Fibroblast of upper back skin (primary cell): ENCODE results near the gene C10orf71.

ENCODE experiments used
- DNase-seq: peaks from one replicate; pipeline ENCODE4 v3.0.0-alpha.2; 2013

The C10orf71 gene

DNA sequence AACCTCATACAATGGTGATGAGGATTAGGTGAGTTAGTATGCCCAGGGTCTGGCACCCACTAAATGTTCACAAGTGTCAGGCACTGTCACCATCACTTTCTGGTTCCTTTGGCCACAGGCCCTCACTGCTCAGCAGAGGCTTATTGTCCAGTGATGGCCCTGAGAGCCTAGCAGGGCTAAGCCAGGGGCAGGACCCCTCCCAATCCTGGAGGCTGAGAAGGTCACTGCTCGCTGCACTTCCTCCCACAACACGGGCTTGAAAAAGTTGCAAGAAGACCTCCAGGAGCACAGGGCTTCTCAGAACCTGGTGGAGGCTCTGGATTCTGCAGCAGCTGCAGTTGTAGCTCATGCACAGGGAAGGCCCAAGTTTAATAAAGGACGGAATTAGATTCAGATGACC, 48.9 kb downstream of the C10orf71 start:
- no peak for DNase-seq

DNA sequence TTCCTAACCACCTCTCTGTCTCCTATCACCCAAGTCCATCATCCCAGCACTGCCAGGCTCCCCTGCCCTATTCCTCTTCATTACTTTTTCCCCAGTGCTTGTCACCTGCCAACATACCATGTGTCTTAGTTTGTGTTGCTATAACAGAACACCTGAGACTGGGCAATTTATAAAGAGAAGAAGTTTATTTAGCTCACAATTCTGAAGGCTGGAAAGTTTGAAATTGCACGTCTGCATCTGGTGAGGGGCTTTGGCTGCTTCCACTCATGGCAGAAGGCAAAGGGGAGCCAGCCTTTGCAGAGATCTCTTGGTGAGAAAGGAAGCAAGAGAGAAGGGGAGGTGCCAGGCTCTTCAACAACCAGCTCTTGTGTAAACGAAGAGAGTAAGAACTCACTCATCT, 49.6 kb downstream of the C10orf71 start:
- DNase-seq: no peak

DNA sequence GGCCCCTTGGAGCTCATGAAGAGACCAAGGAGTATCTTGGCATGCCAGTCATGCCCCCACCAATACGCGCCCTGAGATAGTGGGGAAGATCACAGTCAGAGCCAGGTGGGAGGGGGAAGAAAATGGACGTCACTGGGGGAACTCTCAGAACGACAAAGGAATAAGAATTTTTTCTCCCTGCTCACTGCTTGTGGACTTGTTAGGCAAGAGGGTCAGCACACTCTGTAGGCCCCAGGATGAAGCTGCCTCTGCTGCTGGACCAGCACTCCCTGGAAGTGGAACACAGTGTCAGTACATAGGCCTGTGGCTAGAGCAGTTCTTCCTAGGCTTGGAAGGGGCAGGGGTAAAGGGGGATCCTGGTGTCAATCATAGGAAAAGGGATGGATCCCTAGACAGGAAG, 50.4 kb downstream of the C10orf71 start:
- DNase-seq: no peak

DNA sequence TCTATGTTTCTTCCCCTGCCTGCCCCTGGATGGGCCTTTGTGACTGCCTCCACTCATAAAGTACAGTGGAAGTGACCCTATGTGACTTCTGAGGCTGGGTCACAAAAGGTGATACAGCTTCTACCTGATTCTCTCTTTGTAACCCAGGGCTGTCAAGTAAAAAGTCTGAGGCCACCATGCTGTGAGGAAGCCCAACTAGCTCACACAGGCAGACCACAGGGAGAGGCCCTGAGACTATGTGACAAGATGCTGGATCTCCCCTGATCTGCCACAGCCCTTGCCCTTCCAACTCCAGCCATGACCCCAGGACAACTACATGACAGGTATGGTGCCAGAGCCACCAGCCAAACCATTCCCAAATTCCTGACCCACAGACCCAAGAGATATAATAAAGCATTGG, 51.2 kb downstream of the C10orf71 start:
- DNase-seq: no peak

DNA sequence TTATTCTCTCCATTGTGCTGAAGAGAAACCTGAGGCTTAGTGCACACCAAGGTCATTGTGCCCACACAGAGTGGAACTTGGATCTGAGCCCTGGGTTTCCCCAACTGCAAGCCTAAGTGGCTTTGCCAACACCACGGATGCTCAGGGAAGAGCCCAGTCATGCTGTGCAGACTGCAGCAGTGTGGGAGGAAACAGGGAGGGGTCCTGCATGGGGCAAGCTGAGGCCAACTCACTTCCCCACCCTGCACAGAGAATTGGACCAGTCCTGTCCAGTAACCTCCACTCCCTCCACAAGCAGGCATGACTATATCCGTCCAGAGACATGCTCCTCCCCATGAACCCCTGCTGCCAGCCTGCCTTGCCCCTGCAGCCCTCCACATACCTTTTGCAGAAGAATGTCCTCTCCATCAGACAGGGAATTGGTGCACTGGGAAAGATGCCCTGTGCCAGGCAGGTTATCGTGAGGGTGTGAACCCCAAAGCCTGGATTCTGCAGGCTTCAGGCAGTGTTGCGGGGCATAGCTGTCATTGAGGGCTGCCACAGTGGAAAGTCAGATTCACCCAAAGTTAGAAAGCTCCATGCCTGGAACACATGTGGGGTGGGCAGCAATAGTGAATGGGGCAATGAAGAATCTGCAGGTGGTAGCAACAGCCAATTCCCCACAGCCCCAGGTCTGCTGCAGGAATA, 52.0 kb downstream of the C10orf71 start:
- DNase-seq: no peak

DNA sequence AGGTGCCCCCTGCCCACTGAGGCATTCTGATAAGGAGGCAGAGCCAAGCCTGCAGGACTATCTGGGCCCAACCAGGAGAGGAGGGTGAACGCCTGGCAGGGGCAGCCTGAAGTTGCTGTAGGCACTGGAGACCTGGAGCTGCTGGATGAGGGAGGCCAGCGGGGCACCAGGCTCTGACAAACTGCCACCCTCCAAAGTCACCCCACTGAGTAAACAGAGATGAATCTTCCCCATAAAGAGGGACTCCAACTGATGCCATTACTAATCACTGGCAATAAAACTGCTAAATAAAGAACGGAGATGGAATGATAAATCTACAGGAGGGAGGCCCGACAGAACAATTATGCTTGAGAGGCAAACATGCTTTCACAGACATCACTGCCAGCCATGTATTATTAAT, 52.7 kb downstream of the C10orf71 start:
- DNase-seq: no peak

DNA sequence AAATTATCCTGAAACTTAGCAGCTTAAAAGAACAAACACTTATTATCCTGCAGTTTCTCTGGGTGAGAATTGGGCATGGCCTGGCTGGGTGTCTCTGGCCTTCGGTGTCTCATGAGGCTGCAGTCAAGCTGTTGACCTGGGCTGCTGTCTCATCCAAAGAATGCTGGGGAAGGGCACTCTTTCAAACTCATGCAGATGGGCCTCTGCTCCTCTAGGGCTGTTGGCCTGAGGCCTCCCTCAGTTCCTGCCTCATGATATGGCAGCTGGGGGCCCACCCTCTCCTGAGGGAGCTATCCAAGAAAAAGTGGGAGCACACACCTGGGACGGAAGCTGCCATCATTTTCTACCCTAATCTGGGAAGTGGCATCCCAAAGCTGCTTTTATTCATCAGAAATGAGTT, 53.4 kb downstream of the C10orf71 start:
- no peak for DNase-seq

DNA sequence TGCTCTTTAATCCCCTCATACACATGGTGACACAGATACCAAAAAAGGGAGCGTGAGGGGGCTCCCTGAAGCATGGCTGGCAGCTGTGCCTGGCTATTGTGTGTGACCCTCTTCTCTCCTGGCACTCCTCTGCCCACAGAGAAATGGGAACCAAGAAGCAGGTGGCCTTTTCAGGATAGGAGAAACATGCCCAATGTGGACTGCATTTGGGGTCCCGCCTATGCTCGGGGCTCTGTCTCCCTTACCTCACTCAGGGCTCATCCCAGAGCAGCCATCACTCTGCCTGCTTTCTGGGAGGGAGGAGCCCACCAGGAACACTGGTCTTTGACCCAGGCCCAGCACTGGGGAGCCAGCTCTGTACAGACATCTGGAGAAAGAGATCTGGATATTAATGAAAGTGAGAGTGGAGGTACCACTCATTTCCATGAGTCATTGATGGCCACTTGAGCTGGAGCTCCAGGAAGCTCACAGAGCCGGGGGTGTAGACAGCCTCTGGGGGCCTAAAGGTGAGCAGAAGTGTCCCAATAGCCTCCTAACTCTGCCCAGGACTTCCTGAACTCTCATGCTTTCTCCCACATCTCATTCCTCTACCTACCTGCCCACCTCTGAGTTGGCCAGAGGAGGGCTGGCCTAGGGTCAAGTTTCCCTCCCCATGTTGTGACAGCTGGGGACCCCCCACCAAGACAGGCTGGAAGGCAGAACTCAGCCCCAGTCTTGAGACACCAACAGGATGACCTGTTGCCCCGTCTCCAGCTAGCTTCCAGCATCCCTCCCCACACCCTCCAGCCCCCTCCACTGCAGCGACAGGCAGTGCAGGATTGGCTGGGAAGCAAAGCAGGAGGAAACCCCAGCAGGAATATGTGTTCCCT, 54.3 kb downstream of the C10orf71 start:
- DNase-seq: no peak

DNA sequence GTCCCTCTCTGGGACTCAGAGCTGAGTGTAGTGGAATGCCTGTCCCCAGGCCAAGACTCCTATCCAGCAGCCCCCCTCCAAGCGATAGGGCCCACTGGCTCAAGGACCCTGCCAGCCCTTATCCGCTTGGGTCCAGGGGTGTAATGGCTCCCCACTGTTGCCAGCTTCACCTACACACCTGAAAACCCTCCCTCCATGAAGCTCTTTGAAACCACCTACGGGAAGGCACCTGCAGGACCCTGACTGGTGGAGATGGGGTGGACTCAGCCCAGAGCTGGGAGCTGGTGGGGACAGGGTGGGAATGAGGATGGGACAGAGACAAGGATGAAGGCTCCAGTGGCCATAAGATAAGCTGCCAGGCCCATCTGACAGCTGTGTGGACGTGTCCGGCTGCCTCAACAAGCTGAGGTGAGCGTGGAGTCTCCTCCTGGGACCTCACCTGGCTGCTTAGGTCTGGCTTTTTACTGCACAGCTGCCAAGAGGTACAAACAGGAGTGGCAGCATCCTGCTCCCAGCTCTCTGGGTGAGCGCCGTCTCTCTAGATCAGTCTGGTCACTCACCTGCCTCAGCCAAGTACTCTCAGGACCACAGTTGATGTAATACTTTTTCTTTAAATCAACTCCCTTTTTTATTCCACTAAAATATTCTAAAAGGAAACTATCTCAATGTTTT, 55.1 kb downstream of the C10orf71 start:
- DNase-seq: no peak

DNA sequence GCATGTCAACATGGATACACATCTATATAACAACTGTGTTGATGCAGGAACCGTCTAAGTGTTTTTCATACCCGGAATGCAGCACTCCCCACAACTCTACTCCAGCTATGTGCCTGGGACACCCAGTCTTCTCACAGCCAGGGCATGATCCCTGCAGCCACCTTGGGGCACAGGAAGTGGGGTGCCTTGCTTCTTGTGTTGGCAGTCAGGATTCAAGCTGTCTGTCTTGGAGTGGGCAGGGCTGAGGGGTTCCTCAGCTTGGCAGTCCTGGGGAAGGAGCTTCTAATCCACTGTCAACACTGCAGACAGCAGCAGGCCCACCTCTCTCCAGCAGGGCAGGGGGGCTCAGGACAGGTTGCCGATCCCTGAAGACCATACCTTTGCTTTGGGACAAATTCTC, 55.6 kb downstream of the C10orf71 start:
- no peak for DNase-seq

DNA sequence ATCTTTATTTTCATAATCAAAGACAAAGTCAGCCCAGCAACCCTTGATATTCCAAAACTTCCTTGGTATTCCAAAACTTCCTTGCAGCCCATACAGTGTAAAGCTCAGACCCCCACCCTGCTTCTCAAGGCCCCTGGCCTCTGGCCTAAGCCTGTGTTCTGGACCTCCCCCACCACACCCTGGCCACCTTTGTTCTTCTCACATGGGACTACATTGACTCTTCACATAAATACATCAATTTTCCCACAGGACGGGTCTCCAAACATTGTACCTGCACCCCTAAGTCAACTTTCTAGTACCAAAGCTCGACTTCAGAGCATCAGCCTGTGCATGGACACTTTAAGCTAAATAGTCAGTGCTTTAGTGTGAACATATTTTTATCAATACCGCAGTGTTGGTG, 56.3 kb downstream of the C10orf71 start:
- no peak for DNase-seq

DNA sequence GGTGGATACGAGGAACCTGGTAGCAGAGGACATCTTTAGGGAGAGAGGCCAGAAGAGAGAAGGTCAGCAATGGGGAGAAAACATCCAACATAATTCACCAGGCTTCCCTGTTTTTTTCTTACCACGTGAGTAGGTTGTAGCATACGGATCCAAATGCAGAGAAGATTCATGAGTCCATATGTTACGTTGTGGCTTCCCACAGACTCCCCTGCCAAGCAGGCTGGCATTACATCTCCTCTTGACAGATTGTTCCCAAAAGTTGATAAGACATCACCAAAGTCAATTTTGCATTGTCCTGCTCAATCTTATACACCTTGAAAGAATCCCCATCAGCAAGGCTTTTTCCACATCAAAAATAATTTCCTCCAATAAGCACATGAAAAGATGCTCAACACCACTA, 57.2 kb downstream of the C10orf71 start:
- no peak for DNase-seq

DNA sequence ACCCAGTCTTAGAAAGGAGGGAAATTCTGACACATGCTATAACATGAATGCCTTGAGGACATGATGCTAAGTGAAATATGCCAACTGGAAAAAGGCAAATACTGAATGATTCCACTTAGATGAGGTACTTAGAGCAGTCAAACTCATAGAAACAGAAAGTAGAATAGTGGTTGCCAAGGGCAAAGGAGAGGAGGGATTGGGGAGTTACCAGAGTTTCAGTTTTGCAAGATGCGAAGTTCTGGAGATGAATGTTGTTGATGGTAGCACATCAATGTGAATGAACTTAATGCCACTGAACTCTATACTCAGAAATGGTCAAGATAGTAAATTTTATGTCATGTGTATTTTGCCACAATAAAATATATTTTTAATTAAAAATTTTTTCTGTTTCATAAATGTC, 58.0 kb downstream of the C10orf71 start:
- no peak for DNase-seq

DNA sequence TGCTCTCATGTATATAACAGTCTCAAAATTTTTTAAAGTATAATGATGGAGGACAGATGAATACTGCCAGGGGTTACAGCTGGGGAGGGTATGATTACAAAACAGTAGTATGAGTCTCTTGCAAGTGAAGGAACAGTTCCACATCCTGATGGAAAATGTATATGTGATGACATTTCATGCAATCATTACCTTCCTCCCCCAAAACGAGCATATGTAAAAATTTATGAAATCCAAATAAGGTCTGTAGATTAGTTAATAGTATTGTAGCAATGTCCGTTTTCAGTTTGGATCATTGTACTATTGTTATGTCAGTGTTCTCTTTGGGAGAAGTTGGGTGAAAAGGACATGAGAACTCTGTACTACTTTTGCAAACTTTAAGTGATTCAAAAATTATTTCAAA, 58.9 kb downstream of the C10orf71 start:
- no peak for DNase-seq

DNA sequence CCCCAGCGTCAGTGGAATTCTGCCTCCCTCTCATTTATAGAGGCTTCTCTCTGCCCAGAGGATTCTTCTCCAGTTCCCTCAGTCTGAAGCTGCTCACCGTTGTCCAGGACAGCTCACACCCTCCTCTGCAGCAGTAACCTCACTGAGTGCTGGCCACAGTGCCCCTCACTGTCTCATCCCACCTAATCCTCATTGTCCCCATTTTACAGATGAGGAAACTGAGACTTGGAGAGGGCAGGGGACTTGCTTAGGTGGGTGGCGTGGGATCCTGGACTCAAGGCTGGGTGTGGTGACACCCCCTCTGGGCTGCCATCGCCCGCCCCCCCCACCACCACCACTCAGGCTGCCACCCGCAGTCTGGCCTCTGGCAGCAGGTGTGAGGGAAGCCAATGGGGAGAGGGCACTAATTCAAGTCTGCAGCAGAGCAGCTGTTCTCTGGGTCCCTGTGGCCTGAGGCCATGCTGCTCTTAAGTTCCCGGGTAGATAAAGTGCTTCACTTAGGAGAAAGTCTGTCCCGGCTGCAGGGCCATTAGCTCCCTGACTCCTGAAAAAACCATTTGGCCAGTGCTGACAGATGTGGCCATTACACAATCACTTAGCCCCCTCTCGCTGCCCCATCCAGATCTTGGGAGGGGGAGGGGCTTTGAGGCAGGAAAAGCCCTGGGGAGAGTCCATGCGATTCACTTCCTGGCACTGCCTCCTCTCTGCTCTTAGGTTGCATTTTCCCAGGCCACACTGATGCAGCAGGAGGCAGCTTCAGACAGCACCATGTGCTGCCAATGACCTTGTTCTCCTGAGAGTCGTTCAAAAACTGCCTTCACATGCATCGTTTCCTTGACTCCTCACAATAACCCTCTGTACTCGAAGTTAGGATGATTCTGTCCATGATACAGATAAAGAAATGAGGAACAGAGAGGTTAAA, 60.6 kb downstream of the C10orf71 start:
- peak; percentile 36 for DNase-seq

DNA sequence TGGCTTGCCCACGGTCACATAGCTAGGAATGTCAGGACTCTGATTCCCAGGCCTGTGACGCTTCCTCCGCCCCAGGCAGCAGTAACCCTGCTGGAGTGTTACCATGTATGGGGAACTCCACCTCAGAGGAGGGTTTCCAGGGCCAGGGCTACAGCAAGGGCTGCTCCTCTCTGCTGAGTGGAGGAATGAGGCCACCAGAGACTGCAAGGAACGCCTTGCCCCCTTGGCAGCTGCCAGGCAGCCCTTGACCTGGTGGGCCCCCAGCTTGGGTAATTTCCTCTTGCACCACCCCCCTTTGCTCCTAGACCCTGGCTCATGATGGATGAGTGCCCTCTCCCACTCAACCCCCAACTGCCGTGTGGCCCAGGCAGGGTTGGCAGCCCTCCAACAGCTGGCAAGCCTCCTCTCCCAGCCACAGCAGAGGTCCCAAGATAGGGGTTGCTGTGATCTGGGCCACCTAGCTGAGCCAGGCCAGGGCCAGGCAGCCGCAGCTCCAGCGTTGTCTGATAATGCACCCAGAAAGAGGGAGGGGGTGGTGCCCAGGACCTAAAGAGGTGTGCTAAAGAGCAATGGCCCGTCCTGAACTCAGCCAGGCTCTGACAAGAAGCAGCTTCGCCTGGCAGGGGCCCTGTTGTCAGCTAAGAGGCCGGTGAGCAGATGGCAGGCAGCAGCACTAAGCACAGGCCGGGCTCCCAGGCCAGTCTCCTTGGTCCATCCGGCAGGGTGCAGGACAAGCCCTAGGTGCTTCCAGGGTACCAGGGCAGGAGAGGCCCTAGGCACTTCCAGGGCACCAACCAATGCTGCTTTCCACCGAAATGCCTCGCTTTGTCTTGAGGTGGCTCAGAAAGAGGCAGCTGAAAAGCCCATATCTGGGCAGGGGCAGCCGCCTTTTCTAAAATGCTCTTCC, 61.6 kb downstream of the C10orf71 start:
- DNase-seq: no peak

DNA sequence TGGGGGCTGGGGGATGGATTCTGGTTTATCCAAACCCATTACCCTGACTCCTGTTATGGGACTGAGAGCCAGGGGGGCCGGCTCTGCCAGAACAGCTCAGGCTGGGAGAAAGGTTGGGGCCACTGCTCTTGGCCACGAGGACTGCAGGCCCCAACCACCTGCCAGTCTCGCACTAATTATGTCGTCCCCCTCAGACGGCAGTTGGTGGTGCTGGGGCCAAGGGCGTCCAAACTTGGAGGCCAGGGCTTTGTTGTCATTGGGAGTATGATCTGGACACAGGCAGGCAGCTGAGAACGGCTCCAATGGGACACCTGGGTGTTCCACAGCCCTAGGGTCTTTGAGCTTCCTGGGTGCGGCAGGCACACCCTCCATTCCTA, 62.2 kb downstream of the C10orf71 start:
- DNase-seq: no peak

DNA sequence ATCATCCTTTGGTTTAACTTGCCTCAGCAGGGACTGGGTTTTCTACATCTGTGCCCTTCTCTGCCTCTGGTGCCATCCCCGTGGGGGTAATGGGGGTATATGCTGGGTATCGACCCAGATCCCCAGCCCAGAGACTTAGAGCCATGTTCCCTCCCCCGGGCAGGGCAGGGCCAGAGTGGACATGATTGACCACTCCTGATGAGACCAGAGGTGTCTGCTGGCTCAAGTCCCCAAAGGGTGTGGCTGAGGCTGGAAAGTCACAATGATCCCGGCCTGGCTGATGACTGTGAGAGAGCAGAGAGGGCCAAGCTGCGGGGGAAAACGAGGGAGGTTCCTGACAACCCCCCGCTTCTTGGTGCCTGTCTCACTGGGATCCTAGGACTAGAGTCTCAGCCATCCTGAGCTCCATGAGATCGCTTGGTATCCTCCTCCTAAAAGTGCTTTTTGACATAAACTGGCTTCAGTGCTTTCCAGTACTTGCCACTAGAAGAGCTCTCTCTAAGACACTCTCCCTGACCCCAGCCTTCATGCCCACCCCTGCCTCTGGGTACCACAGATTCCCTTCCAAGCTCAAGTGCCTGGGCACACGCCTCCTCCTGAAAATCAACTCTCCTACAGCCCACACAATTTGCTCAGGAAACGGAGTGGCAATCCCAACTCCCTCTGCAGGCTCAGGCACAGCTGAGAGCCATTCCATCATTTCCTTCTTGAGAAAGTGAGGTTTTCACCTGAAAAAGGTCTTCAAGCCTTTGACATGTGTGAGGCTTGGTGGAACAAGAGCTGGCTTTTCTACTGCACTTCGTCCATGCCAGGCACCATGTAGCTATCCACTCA, 63.0 kb downstream of the C10orf71 start:
- DNase-seq: no peak

DNA sequence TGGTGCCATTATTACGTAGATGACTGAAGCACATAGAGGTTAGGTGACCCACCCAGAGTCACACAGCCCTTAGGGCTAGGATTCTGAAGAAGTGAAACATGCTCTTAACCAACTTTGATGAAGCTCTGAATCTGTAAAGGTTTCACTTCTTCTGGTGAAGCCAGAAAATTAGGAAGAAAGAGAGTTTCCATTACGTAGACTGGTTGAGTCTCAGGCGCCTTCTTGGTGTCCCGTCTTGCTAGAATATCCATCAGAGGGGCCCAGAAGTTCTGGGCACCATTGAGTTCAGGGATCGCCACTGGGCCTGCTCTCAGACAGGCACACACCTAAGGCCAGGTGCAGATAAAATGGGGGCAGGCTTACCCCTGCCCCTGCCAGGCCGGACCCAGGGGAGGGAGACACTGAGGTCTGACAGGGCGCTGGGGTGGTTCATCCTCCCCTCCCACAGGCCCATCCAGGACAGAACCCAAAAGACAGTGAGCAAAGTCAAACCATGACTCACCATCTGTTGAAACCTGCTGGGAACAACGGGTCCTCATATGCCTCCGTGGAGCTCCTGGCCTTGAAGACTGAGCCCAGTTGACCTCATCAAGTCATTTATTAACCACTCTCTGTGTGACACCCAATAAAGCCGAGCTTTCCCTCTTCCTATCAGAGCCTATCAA, 63.8 kb downstream of the C10orf71 start:
- DNase-seq: no peak

DNA sequence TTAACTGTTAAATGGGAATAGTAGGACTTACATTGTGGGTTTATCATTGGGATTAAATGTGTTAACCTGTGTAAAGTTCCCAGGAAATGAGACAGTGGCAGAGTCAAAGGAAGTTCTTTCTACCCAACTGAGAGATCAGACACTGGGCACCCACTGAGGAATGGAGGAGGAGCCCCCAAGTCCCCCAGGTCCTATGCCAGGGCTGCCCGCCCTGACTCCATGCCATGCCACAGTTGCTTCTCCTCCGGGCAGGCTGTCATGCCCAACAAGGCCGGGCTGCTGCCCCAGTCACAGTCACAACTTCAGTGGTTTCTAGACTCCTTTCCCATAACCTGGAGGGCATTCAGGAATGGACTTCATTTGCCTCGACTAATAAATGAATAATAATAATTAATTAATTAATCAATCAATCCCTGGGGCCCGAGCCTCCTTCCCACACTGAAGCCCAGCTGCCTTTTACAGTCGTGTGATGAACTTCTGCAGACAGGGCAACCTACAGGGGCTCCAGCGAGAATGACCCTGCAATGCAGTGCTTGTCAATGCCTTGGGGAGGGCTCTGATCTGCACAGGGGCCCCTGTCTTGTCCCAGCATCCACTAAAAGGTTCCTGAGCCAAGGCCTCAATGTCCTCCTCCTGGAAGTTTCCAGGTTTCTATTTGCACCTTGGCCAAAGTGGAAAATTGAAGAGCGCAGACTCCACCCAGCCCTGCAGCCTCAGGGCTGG, 64.5 kb downstream of the C10orf71 start:
- no peak for DNase-seq
